Natural killer cell (primary cell): ENCODE data around the gene MDN1. TPM values are rescaled to one million over a fixed set of nuclear protein-coding genes. Genes with fewer than 3 reads are reported as not detected.

Experiments
- ATAC-seq, 3 donors: fragments of 150-1000 bp in 2 of 3; fragments of 200-7000 bp in 1 of 3; cut with Tn5 transposase; 1 replicate in 1 of 3; 2 replicates in 2 of 3; pipeline ENCODE4 v1.10.0; 2021; ENCODE audit warnings: mild to moderate bottlenecking in 2 of 3, moderate library complexity in 2 of 3
- DNase-seq, 2 donors: peaks; one replicate each; pipeline versions ENCODE4 v3.0.0 to v3.0.0-alpha.2; 2013 to 2021; ENCODE audit warnings: mixed read lengths in 1 of 2
- H3K27ac ChIP-seq: one replicate; pipeline ENCODE4 v1.5.1; 2013; ENCODE audit warnings: mild to moderate bottlenecking, low read length
- H3K27me3 ChIP-seq: one replicate; pipeline ENCODE4 v1.6.1; 2013; ENCODE audit warnings: low read length; ENCODE audit not compliant: control insufficient read depth, insufficient read depth
- H3K36me3 ChIP-seq: one replicate; pipeline ENCODE4 v1.6.1; 2013; ENCODE audit warnings: low read length; ENCODE audit not compliant: control insufficient read depth, insufficient read depth
- H3K4me1 ChIP-seq: one replicate; pipeline ENCODE4 v1.6.1; 2013; ENCODE audit warnings: low read length; ENCODE audit not compliant: control insufficient read depth, insufficient read depth
- H3K4me3 ChIP-seq: one replicate; pipeline ENCODE4 v1.5.1; 2013; ENCODE audit warnings: low read length
- H3K9me3 ChIP-seq: one replicate; pipeline ENCODE4 v1.6.1; 2013; ENCODE audit warnings: low read length; ENCODE audit not compliant: control insufficient read depth, insufficient read depth
- H3K27ac Mint-ChIP-seq, 2 donors: one replicate each; pipeline ENCODE4 v1.8.0; 2022; ENCODE audit warnings: mild to moderate bottlenecking in 2 of 2, mixed read lengths in 2 of 2, moderate library complexity in 1 of 2
- H3K27me3 Mint-ChIP-seq, 2 donors: one replicate each; pipeline ENCODE4 v1.8.0; 2022; ENCODE audit warnings: low read depth in 2 of 2, mixed read lengths in 2 of 2
- H3K36me3 Mint-ChIP-seq: one replicate; pipeline ENCODE4 v1.8.0; 2022; ENCODE audit warnings: mixed read lengths
- H3K4me1 Mint-ChIP-seq, 2 donors: one replicate each; pipeline ENCODE4 v1.8.0; 2022; ENCODE audit warnings: mixed read lengths in 2 of 2
- H3K4me3 Mint-ChIP-seq: one replicate; pipeline ENCODE4 v1.8.0; 2022; ENCODE audit warnings: mild to moderate bottlenecking, moderate library complexity, mixed read lengths
- H3K9me3 Mint-ChIP-seq, 2 donors: one replicate each; pipeline ENCODE4 v1.8.0; 2022; ENCODE audit warnings: mixed read lengths in 2 of 2
- WGBS: methylation state at CpG from one replicate; pipeline ENCODE4 v1.1.7; 2013; ENCODE audit warnings: missing lambda C conversion rate; ENCODE audit not compliant: insufficient coverage; 5-methylcytosine and 5-hydroxymethylcytosine counted together
- intact Hi-C: fragments of 100-400 bp; cut with micrococcal nuclease; formaldehyde crosslinking; loops from one replicate; pipeline ENCODE4 v1.14.2; 2022
- total RNA-seq, 4 donors: library from RNA; stranded (reverse); fragments of 120-200 nt in 1 of 4; gene quantifications; one replicate each; pipeline versions ENCODE4 v1.2.3 to v1.2.4, GENCODE V29; 2013 to 2022
- TF ChIP-seq, protein P1 (sequence below): fragments of 200-600 bp; IDR thresholded peaks from one replicate; pipeline ENCODE4 v1.8.0; 2022; ENCODE audit warnings: antibody characterized with exemption

MDN1 gene
- total RNA-seq, 3 donors from 2014 or later (not counting 1 experiment from before 2014, with no cell fraction given) = 38.0 to 43.3 (median 41.4) TPM

DNA sequence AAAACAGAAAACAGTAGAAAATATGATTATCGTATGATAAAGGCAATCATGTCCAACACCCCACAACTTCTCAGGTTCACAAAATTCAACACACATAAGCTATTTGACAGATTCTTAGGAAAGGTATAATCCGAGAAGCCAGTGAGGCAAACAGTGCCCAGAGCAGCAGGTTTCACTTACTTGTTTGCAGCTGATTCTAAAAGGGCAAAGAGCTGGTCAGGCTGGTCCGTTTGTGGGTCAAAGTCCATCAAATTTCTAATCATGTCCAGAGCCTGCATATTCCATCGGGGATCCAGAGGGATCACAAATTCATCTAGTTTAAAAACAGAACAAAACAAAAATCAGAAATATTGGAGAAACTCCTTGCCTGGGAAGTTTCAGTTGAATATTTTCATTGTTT is 111.3 kb downstream of the MDN1 start:
- no peaks in the 10 kb centered on the region for H3K4me1 Mint-ChIP-seq
- TF ChIP-seq, protein P1, sequence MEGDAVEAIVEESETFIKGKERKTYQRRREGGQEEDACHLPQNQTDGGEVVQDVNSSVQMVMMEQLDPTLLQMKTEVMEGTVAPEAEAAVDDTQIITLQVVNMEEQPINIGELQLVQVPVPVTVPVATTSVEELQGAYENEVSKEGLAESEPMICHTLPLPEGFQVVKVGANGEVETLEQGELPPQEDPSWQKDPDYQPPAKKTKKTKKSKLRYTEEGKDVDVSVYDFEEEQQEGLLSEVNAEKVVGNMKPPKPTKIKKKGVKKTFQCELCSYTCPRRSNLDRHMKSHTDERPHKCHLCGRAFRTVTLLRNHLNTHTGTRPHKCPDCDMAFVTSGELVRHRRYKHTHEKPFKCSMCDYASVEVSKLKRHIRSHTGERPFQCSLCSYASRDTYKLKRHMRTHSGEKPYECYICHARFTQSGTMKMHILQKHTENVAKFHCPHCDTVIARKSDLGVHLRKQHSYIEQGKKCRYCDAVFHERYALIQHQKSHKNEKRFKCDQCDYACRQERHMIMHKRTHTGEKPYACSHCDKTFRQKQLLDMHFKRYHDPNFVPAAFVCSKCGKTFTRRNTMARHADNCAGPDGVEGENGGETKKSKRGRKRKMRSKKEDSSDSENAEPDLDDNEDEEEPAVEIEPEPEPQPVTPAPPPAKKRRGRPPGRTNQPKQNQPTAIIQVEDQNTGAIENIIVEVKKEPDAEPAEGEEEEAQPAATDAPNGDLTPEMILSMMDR = no peak
- H3K36me3 Mint-ChIP-seq = peaks cover 45% of the 10 kb centered on the region
- no peaks in the 10 kb centered on the region for H3K9me3 ChIP-seq
- H3K4me1 ChIP-seq = no peaks in the 10 kb centered on the region
- no peak overlapping the region for H3K27ac Mint-ChIP-seq
- 75% methylated on average over 4 of the region's 4 CpGs for WGBS
- ATAC-seq = no peak
- no peaks in the 10 kb centered on the region for H3K27me3 ChIP-seq
- no peak overlapping the region for H3K4me3 Mint-ChIP-seq
- H3K36me3 ChIP-seq = peaks cover 69% of the 10 kb centered on the region
- no peak overlapping the region for H3K27ac ChIP-seq
- no peaks in the 10 kb centered on the region for H3K27me3 Mint-ChIP-seq
- intact Hi-C loops = no loop called here
- no peak for DNase-seq
- no peaks in the 10 kb centered on the region for H3K9me3 Mint-ChIP-seq
- no peak overlapping the region for H3K4me3 ChIP-seq

DNA sequence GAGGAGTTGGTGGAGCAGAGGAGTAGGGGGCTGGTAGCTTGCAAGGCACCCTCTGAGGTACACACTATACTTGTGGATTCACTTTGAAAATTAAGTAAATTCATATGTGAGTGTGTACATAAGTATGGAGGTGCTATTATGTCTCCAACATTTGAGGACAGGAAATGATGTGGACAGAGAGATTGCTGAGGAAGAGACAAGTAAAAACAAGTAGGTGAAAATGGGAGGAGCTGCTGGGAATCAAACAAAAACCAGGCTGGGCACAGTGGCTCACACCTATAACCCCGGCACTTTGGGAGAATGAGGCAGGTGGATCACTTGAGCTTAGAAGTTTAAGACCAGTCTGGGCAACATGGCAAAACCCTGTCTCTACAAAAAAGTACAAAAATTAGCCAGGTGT is 111.8 kb downstream of the MDN1 start:
- ATAC-seq = no peak

DNA sequence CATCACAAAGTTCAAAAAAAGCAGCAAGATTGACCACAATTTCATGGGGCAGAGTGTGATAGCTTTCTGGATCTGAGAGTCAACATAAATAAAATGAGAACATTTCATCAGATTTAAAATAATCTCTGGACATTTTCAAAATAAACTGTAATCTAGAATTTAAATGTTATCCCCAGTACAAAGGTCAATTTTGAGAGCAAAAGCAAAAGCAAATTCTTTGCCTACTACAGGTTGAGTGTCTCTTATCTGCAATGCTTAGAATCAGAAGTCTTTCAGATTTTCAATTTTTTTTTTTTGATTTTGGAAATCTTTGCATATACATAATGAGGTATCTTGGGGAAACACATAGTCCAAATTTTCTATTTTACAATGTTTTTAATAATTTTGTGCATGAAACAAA is 113.5 kb downstream of the MDN1 start:
- H3K27ac Mint-ChIP-seq = no peak overlapping the region
- no peak overlapping the region for H3K4me3 Mint-ChIP-seq
- DNase-seq (no peak), ATAC-seq (no peak)
- no peak overlapping the region for H3K4me3 ChIP-seq
- H3K9me3 Mint-ChIP-seq = no peaks in the 10 kb centered on the region
- peaks cover 65% of the 10 kb centered on the region for H3K36me3 ChIP-seq
- H3K27me3 Mint-ChIP-seq = no peaks in the 10 kb centered on the region
- no peaks in the 10 kb centered on the region for H3K4me1 ChIP-seq
- H3K4me1 Mint-ChIP-seq = no peaks in the 10 kb centered on the region
- intact Hi-C loops = no loop called here
- H3K36me3 Mint-ChIP-seq = peaks cover 42% of the 10 kb centered on the region
- no peaks in the 10 kb centered on the region for H3K27me3 ChIP-seq
- H3K9me3 ChIP-seq = no peaks in the 10 kb centered on the region
- no peak overlapping the region for H3K27ac ChIP-seq
- TF ChIP-seq, protein P1 = no peak

More for the DNA sequence above, 111.8 kb downstream of the MDN1 start:
- no peaks in the 10 kb centered on the region for H3K27me3 Mint-ChIP-seq
- no peaks in the 10 kb centered on the region for H3K9me3 Mint-ChIP-seq
- H3K36me3 Mint-ChIP-seq = peaks cover 39% of the 10 kb centered on the region
- no peaks in the 10 kb centered on the region for H3K9me3 ChIP-seq
- H3K4me3 ChIP-seq = no peak overlapping the region
- H3K36me3 ChIP-seq = peaks cover 66% of the 10 kb centered on the region
- H3K4me1 Mint-ChIP-seq = no peaks in the 10 kb centered on the region
- no peak overlapping the region for H3K4me3 Mint-ChIP-seq
- peak overlapping the region in 1 of 2 donors; percentile 41 for H3K27ac Mint-ChIP-seq
- no peaks in the 10 kb centered on the region for H3K27me3 ChIP-seq
- TF ChIP-seq, protein P1 = no peak
- intact Hi-C loops = no loop called here
- 100% methylated on average over 1 of the region's 1 CpG for WGBS
- H3K4me1 ChIP-seq = no peaks in the 10 kb centered on the region
- no peak overlapping the region for H3K27ac ChIP-seq
- DNase-seq = no peak

DNA sequence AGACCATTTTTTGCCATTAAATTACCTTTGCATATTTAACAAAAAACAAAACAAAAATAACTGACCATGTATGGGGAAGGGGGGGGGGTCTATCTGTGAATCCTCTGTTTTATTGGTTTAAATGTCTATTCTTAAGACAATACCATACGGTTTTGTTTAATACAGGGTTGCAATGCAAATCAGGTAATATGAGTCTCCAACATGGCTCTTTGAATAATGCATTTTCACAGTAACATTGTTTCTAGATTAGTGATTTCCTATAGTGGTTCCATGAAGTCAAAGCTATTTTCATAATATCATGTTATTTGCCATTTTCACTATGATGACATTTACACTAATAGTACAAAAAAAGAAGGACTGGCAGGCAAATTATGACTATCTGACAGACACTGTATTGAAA is 116.3 kb downstream of the MDN1 start:
- 100% methylated on average over 1 of the region's 1 CpG for WGBS
- no peak overlapping the region for H3K4me3 ChIP-seq
- no peak overlapping the region for H3K27ac ChIP-seq
- DNase-seq (no peak), ATAC-seq (no peak)
- no peaks in the 10 kb centered on the region for H3K4me1 Mint-ChIP-seq
- H3K4me3 Mint-ChIP-seq = no peak overlapping the region
- H3K27me3 ChIP-seq = no peaks in the 10 kb centered on the region
- intact Hi-C loops = no loop called here
- no peaks in the 10 kb centered on the region for H3K27me3 Mint-ChIP-seq
- no peaks in the 10 kb centered on the region for H3K9me3 ChIP-seq
- peaks cover 43% of the 10 kb centered on the region for H3K36me3 Mint-ChIP-seq
- TF ChIP-seq, protein P1 = no peak
- peaks cover 73% of the 10 kb centered on the region for H3K36me3 ChIP-seq
- H3K4me1 ChIP-seq = no peaks in the 10 kb centered on the region
- no peak overlapping the region for H3K27ac Mint-ChIP-seq
- no peaks in the 10 kb centered on the region for H3K9me3 Mint-ChIP-seq
